ENCODE measurements around the gene TCN2.

DNA sequence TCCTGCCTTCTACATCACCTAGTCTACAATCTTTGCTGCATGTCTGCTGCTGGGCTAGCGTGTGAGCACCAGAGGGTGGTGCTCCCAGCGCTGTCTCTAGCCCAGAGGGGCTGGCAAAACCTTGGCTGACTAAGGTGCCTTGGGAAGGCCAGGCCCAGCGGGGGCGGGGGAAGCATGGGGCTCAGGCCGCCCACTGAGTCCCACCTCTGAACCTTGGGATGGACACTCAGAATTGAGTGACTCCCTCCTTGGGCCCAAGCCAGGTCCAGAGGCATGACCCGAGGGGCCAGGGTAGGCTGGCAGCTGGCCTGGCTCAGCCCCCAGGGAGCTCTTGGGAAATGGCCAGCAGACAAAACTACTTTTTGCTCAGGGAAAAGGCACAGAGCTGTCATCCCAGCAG is 24.9 kb upstream of the TCN2 start:
- no peak for TF ChIP-seq CTCF (IDR thresholded peaks at IDR 0.05 in 8 of 11, conservative IDR thresholded peaks at IDR 0.05 in 3 of 11)
- no peak for TF ChIP-seq POLR2A (IDR thresholded peaks at IDR 0.05)
- TF ChIP-seq POLR2AphosphoS5 (IDR thresholded peaks at IDR 0.05), result no peak

All from spleen (tissue), 7 donors.